GM10266 (cell line): ENCODE data around the gene CYB5D1.

Experiments used
- DNase-seq: peaks from one replicate; pipeline ENCODE4 v3.0.0; 2012; ENCODE audit errors: extremely low spot score
- CTCF ChIP-seq: IDR thresholded peaks from 2 replicates; pipeline ENCODE4 v1.5.1; 2012; ENCODE audit warnings: mild to moderate bottlenecking, low read depth; ENCODE audit not compliant: control insufficient read depth, insufficient read depth; ENCODE audit errors: missing control alignments

The CYB5D1 gene

GRCh38 chr17:7838090-7839075 lies 19.4 kb upstream of the CYB5D1 start:
- no peak for DNase-seq
- no peak for TF ChIP-seq CTCF

- DNase-seq = no peak
- no peak for TF ChIP-seq CTCF
These were observed 18.5 kb upstream of the CYB5D1 start for GRCh38 chr17:7839190-7839875.

GRCh38 chr17:7839876-7840261 lies 17.9 kb upstream of the CYB5D1 start:
- no peak for TF ChIP-seq CTCF
- DNase-seq = no peak

- no peak for TF ChIP-seq CTCF
- DNase-seq = no peak
These were observed 17.4 kb upstream of the CYB5D1 start for GRCh38 chr17:7840441-7840840.

- no peak for DNase-seq
These were observed 16.9 kb upstream of the CYB5D1 start for GRCh38 chr17:7840875-7841274.

GRCh38 chr17:7841396-7841914 lies 16.3 kb upstream of the CYB5D1 start:
- TF ChIP-seq CTCF = peak; percentile 34
- DNase-seq = peak; percentile 62

More at GRCh38 chr17:7840875-7841274, 16.9 kb upstream of the CYB5D1 start:
- TF ChIP-seq CTCF = no peak
